Parathyroid adenoma (tissue), 2 donors: Measurements from ENCODE around the gene GPR142.

Experiments
- H2AFZ ChIP-seq: fragments of 300-600 bp; sonication (generic); one replicate; pipeline ENCODE4 v1.7.0; 2017; ENCODE audit warnings: antibody characterized with exemption, mild to moderate bottlenecking
- H3K27ac ChIP-seq: fragments of 300-600 bp; sonication (generic); one replicate; pipeline ENCODE4 v1.7.0; 2017
- H3K27me3 ChIP-seq: fragments of 300-600 bp; sonication (generic); one replicate; pipeline ENCODE4 v1.7.0; 2017; ENCODE audit warnings: low read length; ENCODE audit not compliant: control insufficient read depth, insufficient read depth
- H3K36me3 ChIP-seq: fragments of 300-600 bp; sonication (generic); one replicate; pipeline ENCODE4 v1.7.0; 2017; ENCODE audit warnings: low read length; ENCODE audit not compliant: control insufficient read depth, insufficient read depth
- H3K4me1 ChIP-seq: fragments of 300-600 bp; sonication (generic); one replicate; pipeline ENCODE4 v1.7.0; 2017; ENCODE audit warnings: control low read depth
- H3K4me2 ChIP-seq: fragments of 300-600 bp; sonication (generic); one replicate; pipeline ENCODE4 v1.7.0; 2017; ENCODE audit warnings: low read length
- H3K4me3 ChIP-seq: fragments of 300-600 bp; sonication (generic); one replicate; pipeline ENCODE4 v1.7.0; 2017; ENCODE audit warnings: low read depth, low read length
- H3K79me2 ChIP-seq: fragments of 300-600 bp; sonication (generic); one replicate; pipeline ENCODE4 v1.7.0; 2017; ENCODE audit warnings: control low read depth
- H3K9ac ChIP-seq: fragments of 300-600 bp; sonication (generic); one replicate; pipeline ENCODE4 v1.7.0; 2017; ENCODE audit warnings: mild to moderate bottlenecking
- H3K9me3 ChIP-seq: fragments of 300-600 bp; sonication (generic); one replicate; pipeline ENCODE4 v1.7.0; 2017; ENCODE audit warnings: low read length; ENCODE audit not compliant: control insufficient read depth
- TF ChIP-seq, protein P1 (sequence below): fragments of 300-600 bp; sonication (generic); IDR thresholded peaks from one replicate; pipeline ENCODE4 v1.7.0; 2017; ENCODE audit warnings: antibody characterized with exemption, mild to moderate bottlenecking
- donor health status: primary hyperparathyroidism.

The GPR142 gene

GRCh38 chr17:74380959-74381808 is 13.9 kb downstream of the GPR142 start:
- H2AFZ ChIP-seq = peak overlapping the region; percentile 93
- no peaks in the 10 kb centered on the region for H3K36me3 ChIP-seq
- peaks cover 13% of the 10 kb centered on the region for H3K4me1 ChIP-seq
- TF ChIP-seq, protein P1, sequence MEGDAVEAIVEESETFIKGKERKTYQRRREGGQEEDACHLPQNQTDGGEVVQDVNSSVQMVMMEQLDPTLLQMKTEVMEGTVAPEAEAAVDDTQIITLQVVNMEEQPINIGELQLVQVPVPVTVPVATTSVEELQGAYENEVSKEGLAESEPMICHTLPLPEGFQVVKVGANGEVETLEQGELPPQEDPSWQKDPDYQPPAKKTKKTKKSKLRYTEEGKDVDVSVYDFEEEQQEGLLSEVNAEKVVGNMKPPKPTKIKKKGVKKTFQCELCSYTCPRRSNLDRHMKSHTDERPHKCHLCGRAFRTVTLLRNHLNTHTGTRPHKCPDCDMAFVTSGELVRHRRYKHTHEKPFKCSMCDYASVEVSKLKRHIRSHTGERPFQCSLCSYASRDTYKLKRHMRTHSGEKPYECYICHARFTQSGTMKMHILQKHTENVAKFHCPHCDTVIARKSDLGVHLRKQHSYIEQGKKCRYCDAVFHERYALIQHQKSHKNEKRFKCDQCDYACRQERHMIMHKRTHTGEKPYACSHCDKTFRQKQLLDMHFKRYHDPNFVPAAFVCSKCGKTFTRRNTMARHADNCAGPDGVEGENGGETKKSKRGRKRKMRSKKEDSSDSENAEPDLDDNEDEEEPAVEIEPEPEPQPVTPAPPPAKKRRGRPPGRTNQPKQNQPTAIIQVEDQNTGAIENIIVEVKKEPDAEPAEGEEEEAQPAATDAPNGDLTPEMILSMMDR = no peak
- no peaks in the 10 kb centered on the region for H3K27me3 ChIP-seq
- H3K9ac ChIP-seq = no peak overlapping the region
- no peaks in the 10 kb centered on the region for H3K79me2 ChIP-seq
- no peak overlapping the region for H3K27ac ChIP-seq
- H3K9me3 ChIP-seq = no peaks in the 10 kb centered on the region
- no peak overlapping the region for H3K4me2 ChIP-seq
- no peak overlapping the region for H3K4me3 ChIP-seq

GRCh38 chr17:74383141-74383540 is 15.8 kb downstream of the GPR142 start:
- H3K4me2 ChIP-seq = no peak overlapping the region

DNA sequence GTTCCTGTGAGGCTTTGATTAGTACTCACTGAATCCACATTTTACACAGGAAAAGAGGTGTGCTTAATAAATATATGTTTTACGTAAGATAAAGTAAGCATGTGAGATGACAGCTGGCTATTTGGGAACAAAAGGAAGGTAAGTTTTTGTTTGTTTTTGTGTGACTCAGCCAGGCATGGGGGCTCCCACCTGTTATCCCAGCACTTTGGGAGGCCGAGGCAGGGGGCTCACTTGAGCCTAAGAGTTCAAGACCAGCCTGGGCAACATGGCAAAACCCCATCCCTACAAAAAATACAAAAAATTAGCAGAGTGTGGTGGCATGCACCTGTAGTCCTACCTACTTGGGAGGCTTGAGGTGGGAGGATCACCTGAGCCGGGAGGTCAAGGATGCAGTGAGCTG is 17.9 kb downstream of the GPR142 start:
- Histone ChIP-seq H3K79me2 (no peaks in the 10 kb centered on the region), H3K27me3 (no peaks in the 10 kb centered on the region), H3K4me2 (no peak overlapping the region), H2AFZ (no peak overlapping the region), H3K9me3 (no peaks in the 10 kb centered on the region), H3K4me3 (no peak overlapping the region), H3K9ac (no peak overlapping the region), H3K27ac (no peak overlapping the region), H3K4me1 (peaks cover 2% of the 10 kb centered on the region), H3K36me3 (no peaks in the 10 kb centered on the region)
- TF ChIP-seq, protein P1 = no peak

More at GRCh38 chr17:74383141-74383540, 15.8 kb downstream of the GPR142 start:
- H3K27ac ChIP-seq = no peak overlapping the region
- H3K27me3 ChIP-seq = no peaks in the 10 kb centered on the region
- H3K9me3 ChIP-seq = no peaks in the 10 kb centered on the region
- no peak overlapping the region for H3K4me3 ChIP-seq
- no peaks in the 10 kb centered on the region for H3K79me2 ChIP-seq
- TF ChIP-seq, protein P1 = no peak
- H2AFZ ChIP-seq = no peak overlapping the region
- no peak overlapping the region for H3K9ac ChIP-seq
- peaks cover 13% of the 10 kb centered on the region for H3K4me1 ChIP-seq
- no peaks in the 10 kb centered on the region for H3K36me3 ChIP-seq

DNA sequence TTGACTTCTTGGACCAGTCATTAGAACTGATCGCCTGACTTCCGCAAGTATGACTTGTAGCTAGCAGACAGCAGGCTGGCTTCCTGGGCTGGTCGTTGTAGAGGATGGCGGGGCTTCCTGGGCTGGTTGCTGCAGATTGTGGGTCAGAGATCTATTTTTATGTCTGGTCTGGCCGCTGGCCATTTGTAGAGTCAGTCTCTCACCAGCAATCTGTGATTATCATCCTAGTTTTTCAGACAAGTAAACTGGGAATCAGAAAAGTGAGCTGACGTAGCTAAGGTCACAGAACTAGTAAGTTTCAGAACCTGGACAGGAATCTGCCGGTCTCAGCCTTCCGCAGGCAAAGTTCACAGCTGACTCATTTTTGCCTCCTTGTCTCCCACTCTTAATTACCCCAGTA is 19.1 kb downstream of the GPR142 start:
- TF ChIP-seq, protein P1 = no peak
- H3K27me3 ChIP-seq = no peaks in the 10 kb centered on the region
- no peak overlapping the region for H3K4me3 ChIP-seq
- no peak overlapping the region for H3K4me2 ChIP-seq
- no peak overlapping the region for H2AFZ ChIP-seq
- H3K9me3 ChIP-seq = no peaks in the 10 kb centered on the region
- H3K27ac ChIP-seq = no peak overlapping the region
- no peak overlapping the region for H3K9ac ChIP-seq
- H3K79me2 ChIP-seq = no peaks in the 10 kb centered on the region
- H3K36me3 ChIP-seq = no peaks in the 10 kb centered on the region
- no peaks in the 10 kb centered on the region for H3K4me1 ChIP-seq
